OCI-LY1 (cell line): ENCODE data around the gene CIZ1.

ENCODE experiments used
- H2AFZ ChIP-seq: fragments of 200-600 bp; sonication (generic), shearing (Covaris generic); 2 replicates; pipeline ENCODE4 v1.6.0; 2014; ENCODE audit warnings: antibody characterized with exemption, mild to moderate bottlenecking, low read length
- H3F3A ChIP-seq: fragments of 200-600 bp; sonication (generic), shearing (Covaris generic); 2 replicates; pipeline ENCODE4 v1.6.0; 2014; ENCODE audit warnings: mild to moderate bottlenecking, antibody characterized with exemption, low read length, moderate library complexity; ENCODE audit not compliant: insufficient read depth
- H3K27ac ChIP-seq: fragments of 200-600 bp; sonication (generic); 2 replicates; pipeline ENCODE4 v1.5.1; 2014; ENCODE audit warnings: low read length, mixed run types, mild to moderate bottlenecking, low read depth; ENCODE audit not compliant: poor library complexity, severe bottlenecking
- H3K27me3 ChIP-seq: fragments of 200-600 bp; sonication (generic); 2 replicates; pipeline ENCODE4 v1.6.0; 2014; ENCODE audit warnings: antibody characterized with exemption, mild to moderate bottlenecking, low read length, moderate library complexity; ENCODE audit not compliant: insufficient read depth
- H3K36me3 ChIP-seq: fragments of 200-600 bp; sonication (generic); 2 replicates; pipeline ENCODE4 v1.6.1; 2014; ENCODE audit warnings: mild to moderate bottlenecking, antibody characterized with exemption, low read length, moderate library complexity, mixed read lengths; ENCODE audit not compliant: insufficient read depth
- H3K4me1 ChIP-seq: fragments of 200-600 bp; sonication (generic); 2 replicates; pipeline ENCODE4 v1.5.1; 2014; ENCODE audit warnings: mild to moderate bottlenecking, low read length, moderate library complexity; ENCODE audit not compliant: insufficient read depth, severe bottlenecking
- H3K4me2 ChIP-seq: fragments of 200-600 bp; sonication (generic), shearing (Covaris generic); 2 replicates; pipeline ENCODE4 v1.6.1; 2014; ENCODE audit warnings: low read length
- H3K4me3 ChIP-seq: fragments of 200-600 bp; sonication (generic); 2 replicates; pipeline ENCODE4 v1.5.1; 2014; ENCODE audit warnings: low read length, low read depth, mild to moderate bottlenecking, mixed read lengths; ENCODE audit not compliant: poor library complexity, severe bottlenecking
- H3K79me2 ChIP-seq: fragments of 200-600 bp; shearing (Covaris generic); 2 replicates; pipeline ENCODE4 v1.6.1; 2016; ENCODE audit warnings: mixed run types, low read length, mixed read lengths; ENCODE audit not compliant: insufficient read depth
- H3K9ac ChIP-seq: fragments of 200-600 bp; sonication (generic), shearing (Covaris generic); 2 replicates; pipeline ENCODE4 v1.6.1; 2014; ENCODE audit warnings: mild to moderate bottlenecking, low read length, mixed read lengths
- H3K9me2 ChIP-seq: fragments of 200-600 bp; sonication (generic), shearing (Covaris generic); 2 replicates; pipeline ENCODE4 v1.6.1; 2014; ENCODE audit warnings: low read depth, mild to moderate bottlenecking, low read length, mixed read lengths
- H3K9me3 ChIP-seq: fragments of 200-600 bp; shearing (Covaris generic); 2 replicates; pipeline ENCODE4 v1.6.1; 2014; ENCODE audit warnings: low read length, mixed read lengths
- H4K20me1 ChIP-seq: fragments of 200-600 bp; sonication (generic), shearing (Covaris generic); 2 replicates; pipeline ENCODE4 v1.6.0; 2016; ENCODE audit warnings: mild to moderate bottlenecking, low read length; ENCODE audit not compliant: insufficient read depth
- EZH2 ChIP-seq: fragments of 200-600 bp; sonication (generic), shearing (Covaris generic); IDR thresholded peaks from 2 replicates; pipeline ENCODE4 v1.8.0; 2017; ENCODE audit warnings: borderline replicate concordance, mixed run types, mild to moderate bottlenecking, antibody characterized with exemption, low read length, moderate library complexity, mixed read lengths
- TF ChIP-seq, protein P1 (sequence below): fragments of 200-600 bp; sonication (generic), shearing (Covaris generic); IDR thresholded peaks from 2 replicates; pipeline ENCODE4 v1.5.1; 2017; ENCODE audit warnings: mild to moderate bottlenecking, antibody characterized with exemption, low read length, moderate library complexity, mixed read lengths

The CIZ1 gene

DNA sequence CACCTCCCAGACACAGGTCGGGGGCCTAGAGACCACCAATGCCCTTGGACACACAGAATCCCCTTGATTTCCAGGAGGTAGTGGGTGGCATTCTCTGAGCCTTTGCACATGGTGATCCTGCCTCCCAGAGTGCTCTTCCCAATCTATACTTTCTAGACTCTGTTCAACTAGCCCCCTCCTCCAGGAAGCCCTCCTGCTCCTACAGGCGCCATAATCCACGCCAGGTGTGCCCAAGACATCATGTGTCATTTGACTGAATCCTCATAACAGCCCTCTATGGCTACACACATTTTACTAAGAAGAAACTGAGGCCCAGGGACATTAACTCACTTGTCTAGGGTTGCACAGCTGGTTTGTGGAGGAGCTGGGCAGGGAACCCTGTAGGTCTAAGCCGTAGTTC lies 24.2 kb downstream of the CIZ1 start:
- H3K4me3 ChIP-seq: no peak overlapping the region
- H3K4me2 ChIP-seq: no peak overlapping the region
- H3K9me3 ChIP-seq: no peaks in the 10 kb centered on the region
- no peak overlapping the region for H3K9ac ChIP-seq
- H3K27ac ChIP-seq: no peak overlapping the region
- peaks cover 62% of the 10 kb centered on the region for H3K36me3 ChIP-seq
- H4K20me1 ChIP-seq: no peaks in the 10 kb centered on the region
- no peaks in the 10 kb centered on the region for H3K79me2 ChIP-seq
- H2AFZ ChIP-seq: no peak overlapping the region
- no peaks in the 10 kb centered on the region for H3K4me1 ChIP-seq
- H3K9me2 ChIP-seq: no peaks in the 10 kb centered on the region
- TF ChIP-seq, protein P1, sequence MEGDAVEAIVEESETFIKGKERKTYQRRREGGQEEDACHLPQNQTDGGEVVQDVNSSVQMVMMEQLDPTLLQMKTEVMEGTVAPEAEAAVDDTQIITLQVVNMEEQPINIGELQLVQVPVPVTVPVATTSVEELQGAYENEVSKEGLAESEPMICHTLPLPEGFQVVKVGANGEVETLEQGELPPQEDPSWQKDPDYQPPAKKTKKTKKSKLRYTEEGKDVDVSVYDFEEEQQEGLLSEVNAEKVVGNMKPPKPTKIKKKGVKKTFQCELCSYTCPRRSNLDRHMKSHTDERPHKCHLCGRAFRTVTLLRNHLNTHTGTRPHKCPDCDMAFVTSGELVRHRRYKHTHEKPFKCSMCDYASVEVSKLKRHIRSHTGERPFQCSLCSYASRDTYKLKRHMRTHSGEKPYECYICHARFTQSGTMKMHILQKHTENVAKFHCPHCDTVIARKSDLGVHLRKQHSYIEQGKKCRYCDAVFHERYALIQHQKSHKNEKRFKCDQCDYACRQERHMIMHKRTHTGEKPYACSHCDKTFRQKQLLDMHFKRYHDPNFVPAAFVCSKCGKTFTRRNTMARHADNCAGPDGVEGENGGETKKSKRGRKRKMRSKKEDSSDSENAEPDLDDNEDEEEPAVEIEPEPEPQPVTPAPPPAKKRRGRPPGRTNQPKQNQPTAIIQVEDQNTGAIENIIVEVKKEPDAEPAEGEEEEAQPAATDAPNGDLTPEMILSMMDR: no peak
- TF ChIP-seq EZH2: no peak
- H3K27me3 ChIP-seq: no peaks in the 10 kb centered on the region
- no peaks in the 10 kb centered on the region for H3F3A ChIP-seq

DNA sequence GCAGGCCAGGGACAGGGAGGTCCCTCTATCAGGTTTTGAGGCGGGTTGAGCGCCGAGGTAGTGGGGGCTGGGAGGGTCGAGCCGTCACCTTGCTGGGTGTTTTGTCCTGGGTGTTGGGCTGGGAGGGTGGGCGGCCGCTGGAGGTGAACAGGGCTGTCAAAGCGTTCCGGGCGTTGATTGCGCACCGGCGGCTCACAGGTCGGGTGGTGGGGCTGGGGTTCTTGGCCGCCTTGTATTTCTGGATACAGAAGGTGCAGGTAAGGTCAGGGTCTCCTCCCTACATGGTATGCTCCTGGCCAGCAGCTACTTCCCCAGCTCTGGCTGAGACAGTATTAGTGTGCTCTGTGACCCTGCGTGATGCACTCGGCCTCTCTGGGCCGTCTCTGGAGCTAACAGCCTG lies 25.2 kb downstream of the CIZ1 start:
- Histone ChIP-seq H3K27me3 (no peaks in the 10 kb centered on the region), H3K9ac (no peak overlapping the region), H3F3A (no peaks in the 10 kb centered on the region), H3K27ac (no peak overlapping the region), H3K4me3 (no peak overlapping the region), H3K9me2 (no peaks in the 10 kb centered on the region), H3K79me2 (no peaks in the 10 kb centered on the region), H4K20me1 (no peaks in the 10 kb centered on the region), H3K9me3 (no peaks in the 10 kb centered on the region), H2AFZ (no peak overlapping the region), H3K4me1 (peaks cover 4% of the 10 kb centered on the region), H3K36me3 (peaks cover 65% of the 10 kb centered on the region), H3K4me2 (no peak overlapping the region)
- TF ChIP-seq EZH2: no peak
- TF ChIP-seq, protein P1: no peak

DNA sequence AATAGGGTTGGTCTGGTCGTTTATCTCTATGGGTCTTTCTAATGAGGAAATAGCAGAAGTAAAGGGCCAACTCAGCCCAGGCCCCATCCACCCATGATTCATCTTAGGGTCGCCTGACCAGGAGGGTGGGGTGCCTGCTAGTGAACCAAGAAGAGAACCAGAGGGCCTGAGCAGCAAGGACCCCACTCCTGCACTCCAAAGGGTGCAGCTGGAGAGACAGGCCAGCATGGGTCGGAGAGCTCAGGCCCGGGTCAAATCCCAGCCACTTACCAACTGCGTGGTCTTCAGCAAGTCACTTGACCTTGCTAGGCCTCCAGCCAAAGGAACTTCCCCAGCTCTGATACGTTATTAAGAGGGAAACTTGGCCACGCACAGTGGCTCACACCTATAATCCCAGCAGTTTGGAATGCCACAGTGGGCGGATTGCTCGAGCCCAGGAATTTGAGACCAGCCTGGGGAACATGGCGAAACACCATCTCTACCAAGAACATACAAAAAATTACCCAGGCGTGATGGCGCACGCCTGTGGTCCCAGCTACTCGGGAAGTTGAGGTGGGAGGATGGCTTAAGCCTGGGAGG lies 27.0 kb downstream of the CIZ1 start:
- Histone ChIP-seq H3K9me3 (no peaks in the 10 kb centered on the region), H4K20me1 (no peaks in the 10 kb centered on the region), H3K36me3 (peaks cover 58% of the 10 kb centered on the region), H3K4me2 (no peak overlapping the region), H3K79me2 (no peaks in the 10 kb centered on the region), H3K4me1 (peaks cover 13% of the 10 kb centered on the region), H3K9me2 (no peaks in the 10 kb centered on the region), H2AFZ (no peak overlapping the region), H3K4me3 (no peak overlapping the region), H3K9ac (no peak overlapping the region), H3F3A (no peaks in the 10 kb centered on the region), H3K27ac (no peak overlapping the region), H3K27me3 (no peaks in the 10 kb centered on the region)
- no peak for TF ChIP-seq EZH2
